Measurements from ENCODE around the gene NR2F1-AS1.
A peak's percentile ranks its signal among the peaks of the same experiment; 100 is the strongest.

NR2F1-AS1 gene

GRCh38 chr5:93593476-93594131 lies 12.6 kb upstream of the NR2F1-AS1 start:
- no peak overlapping the region for H3K9ac ChIP-seq (ENCODE audit: low read depth, low read length)
- H3K4me3 ChIP-seq (ENCODE audit: low read length), result no peak overlapping the region
- H3K27me3 ChIP-seq (ENCODE audit: control insufficient read depth, insufficient read depth, low read length), result no peaks in the 10 kb centered on the region

GRCh38 chr5:93592883-93593282 lies 11.9 kb upstream of the NR2F1-AS1 start:
- H3K27me3 ChIP-seq (ENCODE audit: control insufficient read depth, insufficient read depth, low read length), result no peaks in the 10 kb centered on the region
- H3K9me3 ChIP-seq (replicated peaks; ENCODE audit: low read length), result no peaks in the 10 kb centered on the region
- peaks cover 74% of the 10 kb centered on the region for H3K36me3 ChIP-seq (ENCODE audit: insufficient read depth, low read length)
- H3K4me3 ChIP-seq (ENCODE audit: low read length), result no peak overlapping the region
- H3K4me1 ChIP-seq (ENCODE audit: control insufficient read depth, insufficient read depth, low read length), result peaks cover 38% of the 10 kb centered on the region
- no peak overlapping the region for H3K9ac ChIP-seq (ENCODE audit: low read depth, low read length)
- no peak overlapping the region for H3K4me2 ChIP-seq (ENCODE audit: low read length)

More at GRCh38 chr5:93593476-93594131, 12.6 kb upstream of the NR2F1-AS1 start:
- Histone ChIP-seq H3K9me3 (replicated peaks; ENCODE audit: low read length) (no peaks in the 10 kb centered on the region), H3K36me3 (ENCODE audit: insufficient read depth, low read length) (peaks cover 69% of the 10 kb centered on the region), H3K4me1 (ENCODE audit: control insufficient read depth, insufficient read depth, low read length) (peaks cover 34% of the 10 kb centered on the region), H3K4me2 (ENCODE audit: low read length) (no peak overlapping the region)

GRCh38 chr5:93591323-93591945 lies 10.4 kb upstream of the NR2F1-AS1 start:
- no peak overlapping the region for H3K9ac ChIP-seq (ENCODE audit: low read depth, low read length)
- peak overlapping the region; percentile 13 for H3K4me3 ChIP-seq (ENCODE audit: low read length)
- H3K36me3 ChIP-seq (ENCODE audit: insufficient read depth, low read length), result peaks cover 83% of the 10 kb centered on the region
- H3K4me1 ChIP-seq (ENCODE audit: control insufficient read depth, insufficient read depth, low read length), result peaks cover 47% of the 10 kb centered on the region
- no peaks in the 10 kb centered on the region for H3K27me3 ChIP-seq (ENCODE audit: control insufficient read depth, insufficient read depth, low read length)
- H3K9me3 ChIP-seq (replicated peaks; ENCODE audit: low read length), result no peaks in the 10 kb centered on the region
- peak overlapping the region; percentile 72 for H3K4me2 ChIP-seq (ENCODE audit: low read length)

- peak overlapping the region; percentile 72 for H3K4me2 ChIP-seq (ENCODE audit: low read length)
- H3K4me1 ChIP-seq (ENCODE audit: control insufficient read depth, insufficient read depth, low read length), result peaks cover 47% of the 10 kb centered on the region
- H3K36me3 ChIP-seq (ENCODE audit: insufficient read depth, low read length), result peaks cover 88% of the 10 kb centered on the region
- peak overlapping the region; percentile 40 for H3K4me3 ChIP-seq (ENCODE audit: low read length)
- H3K27me3 ChIP-seq (ENCODE audit: control insufficient read depth, insufficient read depth, low read length), result no peaks in the 10 kb centered on the region
- H3K9ac ChIP-seq (ENCODE audit: low read depth, low read length), result no peak overlapping the region
- no peaks in the 10 kb centered on the region for H3K9me3 ChIP-seq (replicated peaks; ENCODE audit: low read length)
Observed at GRCh38 chr5:93590493-93590892, 9.5 kb upstream of the NR2F1-AS1 start.

- H3K9ac ChIP-seq (ENCODE audit: low read depth, low read length), result no peak overlapping the region
- H3K4me2 ChIP-seq (ENCODE audit: low read length), result peak overlapping the region; percentile 72
- peaks cover 47% of the 10 kb centered on the region for H3K4me1 ChIP-seq (ENCODE audit: control insufficient read depth, insufficient read depth, low read length)
- H3K9me3 ChIP-seq (replicated peaks; ENCODE audit: low read length), result no peaks in the 10 kb centered on the region
- no peaks in the 10 kb centered on the region for H3K27me3 ChIP-seq (ENCODE audit: control insufficient read depth, insufficient read depth, low read length)
- peak overlapping the region; percentile 40 for H3K4me3 ChIP-seq (ENCODE audit: low read length)
- H3K36me3 ChIP-seq (ENCODE audit: insufficient read depth, low read length), result peaks cover 84% of the 10 kb centered on the region
Observed at GRCh38 chr5:93589829-93590215, 8.8 kb upstream of the NR2F1-AS1 start.

- peak overlapping the region; percentile 72 for H3K4me2 ChIP-seq (ENCODE audit: low read length)
- H3K27me3 ChIP-seq (ENCODE audit: control insufficient read depth, insufficient read depth, low read length), result no peaks in the 10 kb centered on the region
- H3K4me3 ChIP-seq (ENCODE audit: low read length), result peak overlapping the region; percentile 95
Observed at GRCh38 chr5:93589152-93589828, 8.3 kb upstream of the NR2F1-AS1 start.

GRCh38 chr5:93588352-93589151 lies 7.5 kb upstream of the NR2F1-AS1 start:
- Histone ChIP-seq H3K36me3 (ENCODE audit: insufficient read depth, low read length) (peaks cover 71% of the 10 kb centered on the region), H3K4me1 (ENCODE audit: control insufficient read depth, insufficient read depth, low read length) (peaks cover 47% of the 10 kb centered on the region), H3K27me3 (ENCODE audit: control insufficient read depth, insufficient read depth, low read length) (no peaks in the 10 kb centered on the region), H3K9me3 (replicated peaks; ENCODE audit: low read length) (no peaks in the 10 kb centered on the region), H3K4me3 (ENCODE audit: low read length) (peak overlapping the region; percentile 95), H3K4me2 (ENCODE audit: low read length) (peak overlapping the region; percentile 86), H3K9ac (ENCODE audit: low read depth, low read length) (no peak overlapping the region)

More at GRCh38 chr5:93589152-93589828, 8.3 kb upstream of the NR2F1-AS1 start:
- peaks cover 79% of the 10 kb centered on the region for H3K36me3 ChIP-seq (ENCODE audit: insufficient read depth, low read length)
- H3K9ac ChIP-seq (ENCODE audit: low read depth, low read length), result no peak overlapping the region
- no peaks in the 10 kb centered on the region for H3K9me3 ChIP-seq (replicated peaks; ENCODE audit: low read length)
- peaks cover 47% of the 10 kb centered on the region for H3K4me1 ChIP-seq (ENCODE audit: control insufficient read depth, insufficient read depth, low read length)

GRCh38 chr5:93587597-93588351 lies 6.8 kb upstream of the NR2F1-AS1 start:
- Histone ChIP-seq H3K9me3 (replicated peaks; ENCODE audit: low read length) (no peaks in the 10 kb centered on the region), H3K4me3 (ENCODE audit: low read length) (peak overlapping the region; percentile 95), H3K4me1 (ENCODE audit: control insufficient read depth, insufficient read depth, low read length) (peaks cover 47% of the 10 kb centered on the region), H3K27me3 (ENCODE audit: control insufficient read depth, insufficient read depth, low read length) (no peaks in the 10 kb centered on the region), H3K36me3 (ENCODE audit: insufficient read depth, low read length) (peaks cover 64% of the 10 kb centered on the region), H3K9ac (ENCODE audit: low read depth, low read length) (peak overlapping the region; percentile 94), H3K4me2 (ENCODE audit: low read length) (peak overlapping the region; percentile 86)

GRCh38 chr5:93586736-93587596 lies 5.9 kb upstream of the NR2F1-AS1 start:
- peak overlapping the region; percentile 86 for H3K4me2 ChIP-seq (ENCODE audit: low read length)
- H3K36me3 ChIP-seq (ENCODE audit: insufficient read depth, low read length), result peaks cover 59% of the 10 kb centered on the region
- no peaks in the 10 kb centered on the region for H3K27me3 ChIP-seq (ENCODE audit: control insufficient read depth, insufficient read depth, low read length)
- peak overlapping the region; percentile 94 for H3K9ac ChIP-seq (ENCODE audit: low read depth, low read length)
- H3K4me1 ChIP-seq (ENCODE audit: control insufficient read depth, insufficient read depth, low read length), result peaks cover 45% of the 10 kb centered on the region
- peak overlapping the region; percentile 95 for H3K4me3 ChIP-seq (ENCODE audit: low read length)
- no peaks in the 10 kb centered on the region for H3K9me3 ChIP-seq (replicated peaks; ENCODE audit: low read length)

- Histone ChIP-seq H3K4me2 (ENCODE audit: low read length) (peak overlapping the region; percentile 86), H3K27me3 (ENCODE audit: control insufficient read depth, insufficient read depth, low read length) (no peaks in the 10 kb centered on the region), H3K4me3 (ENCODE audit: low read length) (peak overlapping the region; percentile 95), H3K9me3 (replicated peaks; ENCODE audit: low read length) (no peaks in the 10 kb centered on the region), H3K9ac (ENCODE audit: low read depth, low read length) (peak overlapping the region; percentile 94), H3K4me1 (ENCODE audit: control insufficient read depth, insufficient read depth, low read length) (peaks cover 34% of the 10 kb centered on the region), H3K36me3 (ENCODE audit: insufficient read depth, low read length) (peaks cover 48% of the 10 kb centered on the region)
Observed at GRCh38 chr5:93585767-93586385, 4.9 kb upstream of the NR2F1-AS1 start.

Data from skeletal muscle satellite cell (primary cell).